ENCODE measurements around the gene ITPR3.
"Not testable (repeated sequence)": the region's sequence is repeated elsewhere in the genome, so short reads cannot be mapped to it uniquely, and the experiment has no call there.

Gene ITPR3

GRCh38 chr6:33591424-33592032 is 29.6 kb upstream of the ITPR3 start:
- no peak for DNase-seq

- DNase-seq: no peak
Observed at GRCh38 chr6:33592280-33592594, 28.9 kb upstream of the ITPR3 start.

GRCh38 chr6:33592595-33593413 is 28.3 kb upstream of the ITPR3 start:
- peak; percentile 35 for DNase-seq

GRCh38 chr6:33593414-33593727 is 27.8 kb upstream of the ITPR3 start:
- no peak for DNase-seq

- no peak for DNase-seq
Observed at GRCh38 chr6:33595001-33595846, 25.9 kb upstream of the ITPR3 start.

GRCh38 chr6:33596894-33597293 is 24.2 kb upstream of the ITPR3 start:
- not testable (repeated sequence) for DNase-seq

- no peak for DNase-seq
Observed at GRCh38 chr6:33597551-33598322, 23.4 kb upstream of the ITPR3 start.

- no peak for DNase-seq
Observed at GRCh38 chr6:33599413-33599938, 21.6 kb upstream of the ITPR3 start.

GRCh38 chr6:33600761-33601160 is 20.4 kb upstream of the ITPR3 start:
- DNase-seq: no peak

- no peak for DNase-seq
Observed at GRCh38 chr6:33602180-33602579, 18.9 kb upstream of the ITPR3 start.

- DNase-seq: no peak
Observed at GRCh38 chr6:33604941-33605854, 15.9 kb upstream of the ITPR3 start.

GRCh38 chr6:33606642-33607041 is 14.5 kb upstream of the ITPR3 start:
- no peak for DNase-seq

GRCh38 chr6:33607126-33607783 is 13.9 kb upstream of the ITPR3 start:
- no peak for DNase-seq

- no peak for DNase-seq
Observed at GRCh38 chr6:33607784-33608161, 13.3 kb upstream of the ITPR3 start.

GRCh38 chr6:33609019-33609418 is 12.1 kb upstream of the ITPR3 start:
- no peak for DNase-seq

GRCh38 chr6:33609528-33609927 is 11.6 kb upstream of the ITPR3 start:
- DNase-seq: no peak

- DNase-seq: no peak
Observed at GRCh38 chr6:33610067-33610466, 11.1 kb upstream of the ITPR3 start.

- DNase-seq: no peak
Observed at GRCh38 chr6:33610779-33611732, 10.1 kb upstream of the ITPR3 start.

- no peak for DNase-seq
Observed at GRCh38 chr6:33613146-33613794, 7.9 kb upstream of the ITPR3 start.

- no peak for DNase-seq
Observed at GRCh38 chr6:33613795-33614168, 7.3 kb upstream of the ITPR3 start.
